ENCODE data around the gene GRAMD1A. TPM values are rescaled to one million over a fixed set of nuclear protein-coding genes. Genes with fewer than 3 reads are reported as not detected.
"Not testable (repeated sequence)": the region's sequence is repeated elsewhere in the genome, so short reads cannot be mapped to it uniquely, and the experiment has no call there.

Gene GRAMD1A
- total RNA-seq, 1 experiment from 2014 or later, result 24.8 TPM

- no peak for DNase-seq (ENCODE audit: low spot score)
Measured at GRCh38 chr19:34976611-34977010, 23.5 kb upstream of the GRAMD1A start.

- DNase-seq (ENCODE audit: low spot score), result no peak
Measured at GRCh38 chr19:34979819-34980640, 20.1 kb upstream of the GRAMD1A start.

- DNase-seq (ENCODE audit: low spot score), result no peak
Measured at GRCh38 chr19:34982275-34982674, 17.8 kb upstream of the GRAMD1A start.

- no peak for DNase-seq (ENCODE audit: low spot score)
Measured at GRCh38 chr19:34983786-34984185, 16.3 kb upstream of the GRAMD1A start.

- no peak for DNase-seq (ENCODE audit: low spot score)
Measured at GRCh38 chr19:34984287-34984686, 15.8 kb upstream of the GRAMD1A start.

- DNase-seq (ENCODE audit: low spot score), result no peak
Measured at GRCh38 chr19:34985249-34986022, 14.7 kb upstream of the GRAMD1A start.

- no peak for DNase-seq (ENCODE audit: low spot score)
Measured at GRCh38 chr19:34988119-34988518, 12.0 kb upstream of the GRAMD1A start.

GRCh38 chr19:34989298-34989697 is 10.8 kb upstream of the GRAMD1A start:
- DNase-seq (ENCODE audit: low spot score), result no peak

- no peak for DNase-seq (ENCODE audit: low spot score)
Measured at GRCh38 chr19:34990578-34991192, 9.4 kb upstream of the GRAMD1A start.

GRCh38 chr19:34991542-34992333 is 8.4 kb upstream of the GRAMD1A start:
- no peak for DNase-seq (ENCODE audit: low spot score)

GRCh38 chr19:34992582-34992981 is 7.5 kb upstream of the GRAMD1A start:
- DNase-seq (ENCODE audit: low spot score), result not testable (repeated sequence)

- no peak for DNase-seq (ENCODE audit: low spot score)
Measured at GRCh38 chr19:34994286-34994642, 5.9 kb upstream of the GRAMD1A start.

GRCh38 chr19:34994643-34995541 is 5.2 kb upstream of the GRAMD1A start:
- peak; percentile 84 for DNase-seq (ENCODE audit: low spot score)

GRCh38 chr19:34995551-34995950 is 4.6 kb upstream of the GRAMD1A start:
- no peak for DNase-seq (ENCODE audit: low spot score)

- DNase-seq (ENCODE audit: low spot score), result no peak
Measured at GRCh38 chr19:34997071-34997617, 3.0 kb upstream of the GRAMD1A start.

- not testable (repeated sequence) for DNase-seq (ENCODE audit: low spot score)
Measured at GRCh38 chr19:34998224-34998623, 1.9 kb upstream of the GRAMD1A start.

GRCh38 chr19:34998777-34999497 is 1.2 kb upstream of the GRAMD1A start:
- DNase-seq (ENCODE audit: low spot score), result no peak

GRCh38 chr19:35000338-35000646 is 169 bp downstream of the GRAMD1A start:
- no peak for DNase-seq (ENCODE audit: low spot score)

GRCh38 chr19:35000647-35001501 is 751 bp downstream of the GRAMD1A start:
- no peak for DNase-seq (ENCODE audit: low spot score)

Measured in HT-29 (cell line).